GM18517 (cell line): ENCODE measurements around the gene JOSD1.

Experiments used
- ATAC-seq: cut with Tn5 transposase; IDR thresholded peaks from one replicate; pipeline ENCODE4 v1.9.1; 2021; ENCODE audit warnings: mild to moderate bottlenecking, moderate library complexity; ENCODE audit not compliant: unreplicated experiment

Gene JOSD1

DNA sequence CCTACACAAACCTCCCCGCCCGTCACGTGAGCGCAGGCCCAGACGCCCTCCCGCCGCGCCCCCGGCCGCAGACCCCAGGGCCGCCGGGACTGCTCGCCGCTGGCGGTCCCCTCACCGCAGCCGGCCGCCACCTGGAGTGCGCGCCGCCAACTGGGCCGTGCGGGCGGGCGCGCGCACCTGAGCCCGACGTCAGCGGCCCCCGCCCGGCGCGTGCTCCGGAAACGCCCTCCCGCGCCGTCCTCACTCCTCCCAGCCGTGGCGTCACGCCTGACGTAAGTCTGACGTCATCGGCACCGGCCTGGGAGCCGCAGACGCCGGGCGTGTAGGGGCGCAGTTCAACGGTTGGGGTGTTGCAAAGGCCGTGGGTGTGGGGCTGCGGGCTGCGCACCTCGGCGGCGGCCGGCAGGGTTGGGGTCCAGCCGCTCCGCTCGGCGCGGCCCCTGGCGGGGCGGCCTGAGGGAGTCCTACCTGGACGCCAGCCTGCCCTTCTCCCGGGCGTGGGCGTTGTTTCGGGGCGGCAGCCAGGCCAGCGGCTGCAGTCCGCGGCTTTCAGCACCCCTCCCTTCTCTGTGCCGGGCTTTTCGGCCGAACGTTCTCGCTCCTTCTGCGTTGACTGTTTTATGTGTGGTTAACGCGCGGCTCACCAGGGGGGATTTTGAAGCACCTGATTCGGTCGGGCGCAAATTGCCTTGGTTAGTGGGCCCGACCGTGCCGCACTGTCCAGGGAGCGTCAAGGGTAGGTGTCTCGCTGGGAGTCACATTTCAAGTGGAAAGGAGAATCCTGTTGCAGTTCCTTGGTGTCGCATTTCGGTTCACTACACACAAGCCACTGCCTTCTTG is at the start of gene JOSD1:
JOSD1 (minus strand) TSS at position 155 of the 840 bp plus-strand sequence. CDS start 956 bp downstream, outside the sequence.
- ATAC-seq, result peak; percentile 32

DNA sequence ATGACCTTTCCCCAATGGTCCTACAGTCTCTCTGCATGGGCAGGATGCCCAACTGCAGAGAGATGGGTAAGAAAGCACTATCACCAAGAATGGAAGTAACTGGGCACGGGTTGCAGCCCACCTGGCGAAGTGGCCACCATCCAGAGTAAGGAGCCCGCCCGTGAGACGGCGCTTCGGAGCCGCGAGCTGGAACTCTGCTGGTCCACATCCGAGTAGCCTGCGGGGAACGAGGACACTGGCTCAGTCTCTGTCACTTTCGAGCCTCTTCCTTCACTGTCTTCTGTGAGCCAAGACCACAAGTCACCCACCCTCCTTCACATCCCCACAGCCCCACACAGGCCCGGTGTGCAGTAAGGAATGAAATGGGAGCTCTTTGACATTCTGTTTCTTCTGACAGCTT is 49.4 kb upstream of the JOSD1 start:
- ATAC-seq, result no peak

DNA sequence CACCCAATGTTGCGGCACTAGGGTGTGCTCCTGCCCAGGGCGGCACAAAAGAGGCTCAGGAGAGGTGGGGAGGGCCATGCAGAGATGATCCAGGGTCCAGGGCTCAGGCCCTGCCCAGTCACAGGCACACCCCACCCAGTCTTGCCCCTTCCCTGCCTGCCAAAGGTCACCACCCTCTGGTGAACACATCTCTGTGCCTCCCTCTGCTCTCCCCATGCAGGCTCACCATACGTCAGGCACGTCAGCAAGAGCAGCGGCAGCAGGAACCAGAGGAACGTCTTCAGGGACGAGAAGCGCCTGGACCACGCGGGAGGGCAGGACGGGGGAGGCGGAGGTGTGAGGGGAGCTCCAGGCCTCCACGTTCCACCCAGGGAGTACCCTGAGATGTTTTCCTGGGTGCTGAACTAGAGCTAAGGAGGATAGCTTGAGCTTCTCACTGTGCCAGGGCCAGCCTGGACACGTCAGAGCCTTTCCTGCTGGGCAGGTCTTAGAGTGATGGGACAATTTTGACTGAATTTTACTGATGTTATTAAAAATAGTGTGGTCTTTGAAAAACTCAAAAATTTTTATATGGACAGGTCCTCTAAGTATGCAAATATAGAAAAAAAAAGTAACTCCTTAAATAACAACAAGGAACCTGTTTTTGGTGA is 47.9 kb upstream of the JOSD1 start:
- no peak for ATAC-seq

DNA sequence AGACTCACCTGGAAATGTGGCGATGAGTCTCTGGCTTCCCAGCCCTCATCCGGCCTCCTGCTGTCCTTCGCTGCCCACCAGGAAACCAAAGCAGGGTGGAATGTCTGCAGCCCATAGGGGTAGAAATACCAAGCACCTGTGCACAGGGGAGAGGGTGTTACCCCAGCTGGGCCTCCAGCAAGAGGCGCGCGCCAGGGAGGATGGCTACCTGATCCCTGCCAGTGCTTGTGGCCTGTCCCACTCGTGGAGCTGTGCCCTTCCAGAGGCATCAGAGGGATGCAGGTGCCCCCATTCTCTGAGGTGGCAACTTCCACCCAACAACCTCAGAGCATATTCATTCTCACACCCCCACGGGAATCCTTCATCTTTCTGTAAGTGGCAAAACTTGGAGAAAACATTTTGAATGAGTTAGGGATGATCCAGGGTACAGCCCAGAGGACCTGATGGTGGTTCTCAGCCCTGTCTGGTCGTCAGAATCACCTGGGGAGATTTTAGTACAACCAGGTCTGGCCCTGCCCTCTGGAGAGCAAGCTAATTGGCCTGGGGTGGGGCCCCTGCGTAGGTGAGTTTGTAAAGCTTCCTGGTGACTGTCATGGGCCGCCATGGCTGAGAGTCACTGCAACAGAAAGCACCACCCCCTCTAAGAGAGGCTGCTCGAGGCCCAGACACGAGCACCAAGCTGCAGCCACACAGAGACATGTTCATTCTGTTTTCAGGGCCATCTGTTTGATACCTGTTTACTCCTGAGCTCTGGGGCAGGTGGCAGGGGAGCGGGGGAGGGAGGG is 45.1 kb upstream of the JOSD1 start:
- no peak for ATAC-seq

DNA sequence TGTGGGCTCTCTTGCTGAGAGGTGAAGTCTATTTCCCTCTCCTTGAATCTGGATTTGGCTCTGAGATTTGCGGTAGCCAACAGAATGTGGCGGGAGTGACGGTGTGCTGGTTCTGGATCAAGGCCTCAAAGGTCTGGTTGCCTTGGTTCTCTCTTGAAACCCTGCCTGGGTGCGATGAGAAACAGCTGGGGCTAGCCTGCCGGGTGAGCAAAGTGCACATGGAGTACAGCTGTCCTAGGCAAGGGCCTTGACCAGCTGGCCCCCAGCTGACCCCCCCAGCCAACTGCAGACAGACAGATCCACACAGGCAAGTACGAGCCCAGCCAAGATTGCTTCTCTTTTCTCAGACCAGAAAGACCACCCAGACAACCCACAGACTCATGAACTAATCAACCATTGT is 44.2 kb upstream of the JOSD1 start:
- ATAC-seq, result no peak

DNA sequence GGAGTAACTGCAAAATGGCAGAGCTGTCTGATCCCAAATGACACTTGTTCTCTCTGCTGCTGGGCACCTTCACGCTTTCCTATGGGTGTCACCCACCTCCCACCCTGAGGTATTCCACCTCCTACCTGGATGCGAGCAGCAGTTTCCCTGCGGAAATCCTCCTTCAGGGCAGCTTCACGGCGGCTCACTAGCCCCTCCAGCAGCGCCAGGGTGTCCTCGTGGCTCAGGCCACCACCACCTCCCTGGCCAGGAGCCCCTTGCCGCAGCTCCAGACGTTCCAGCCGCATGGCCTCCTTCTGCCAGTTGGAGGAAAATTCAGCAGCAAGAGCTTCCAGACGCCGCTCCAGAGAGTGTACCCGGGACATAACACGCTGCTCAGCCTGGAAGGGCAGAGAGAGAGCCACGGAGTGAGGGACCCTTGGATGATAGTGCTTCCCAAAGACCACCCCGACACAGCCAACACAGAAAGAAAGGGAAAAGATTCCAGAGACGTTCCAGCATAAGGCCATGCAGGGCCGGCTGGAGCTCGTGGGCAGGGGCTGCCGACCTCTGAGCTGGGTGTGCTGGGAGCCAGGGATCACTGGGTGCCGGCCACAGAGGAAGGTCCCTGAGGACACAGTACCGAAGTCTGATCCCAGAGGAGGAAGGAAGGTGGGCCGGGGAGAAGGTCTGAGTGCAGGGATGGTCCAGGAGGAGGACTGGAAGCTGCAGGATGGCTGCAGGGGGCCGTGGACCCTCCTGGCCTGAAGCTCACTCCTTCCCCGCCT is 41.6 kb upstream of the JOSD1 start:
- ATAC-seq, result no peak

DNA sequence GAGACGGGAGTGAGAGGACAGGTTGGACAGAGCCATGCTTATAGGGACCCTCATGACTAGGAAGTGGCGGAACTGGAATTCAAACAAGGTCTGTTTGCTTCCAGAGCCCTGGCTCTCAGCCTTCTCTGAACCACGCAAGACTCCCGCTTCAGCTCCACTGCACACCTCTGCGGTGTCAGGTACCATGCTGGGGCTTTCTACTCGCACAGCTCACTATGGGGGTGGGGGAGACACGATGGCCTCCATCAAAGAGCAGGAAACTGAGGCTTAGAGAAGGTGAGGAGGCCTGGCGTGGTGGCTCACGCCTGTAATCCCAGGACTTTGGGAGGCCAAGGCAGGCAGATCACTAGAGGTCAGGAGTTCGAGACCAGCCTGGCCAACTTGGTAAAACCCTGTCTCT is 40.8 kb upstream of the JOSD1 start:
- no peak for ATAC-seq

DNA sequence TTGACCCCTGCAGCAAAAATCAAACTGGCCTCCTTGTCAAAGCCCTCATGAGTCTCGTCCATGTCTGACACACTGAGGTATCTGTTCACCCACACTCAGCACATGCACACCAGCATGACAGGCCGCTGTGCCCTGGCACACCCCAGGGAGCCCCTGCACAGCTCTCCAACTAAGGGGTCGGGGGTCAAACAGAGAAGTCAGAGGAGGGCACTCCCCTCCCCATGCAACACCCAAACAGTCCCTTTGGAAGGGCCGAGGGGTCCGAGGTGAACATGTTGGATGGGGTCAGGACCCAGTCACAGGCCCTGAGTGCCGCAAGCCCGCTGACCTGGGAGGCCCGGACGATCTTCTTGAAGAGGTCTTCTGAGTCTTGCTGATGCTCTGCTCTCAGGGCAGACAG is 40.4 kb upstream of the JOSD1 start:
- ATAC-seq, result no peak

DNA sequence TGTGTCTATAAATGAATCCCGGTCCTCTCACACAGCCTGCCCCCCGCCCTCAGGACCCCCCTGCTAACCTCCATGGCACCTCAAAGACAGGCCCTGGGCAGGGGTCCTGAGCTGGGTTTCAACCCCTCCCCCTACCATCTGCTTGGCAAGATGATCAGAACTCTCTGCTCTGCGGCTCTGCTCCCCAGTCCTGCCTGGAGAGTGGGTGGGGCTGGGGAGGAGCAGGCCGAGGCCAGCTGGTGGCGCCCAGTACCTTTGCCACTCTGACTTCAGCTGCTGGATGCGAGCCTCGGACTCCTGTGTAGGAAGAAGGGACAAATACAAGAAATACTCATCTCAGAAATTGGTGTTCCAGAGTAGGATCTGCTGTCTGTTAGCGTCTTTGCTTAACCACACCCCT is 40.0 kb upstream of the JOSD1 start:
- ATAC-seq, result no peak

DNA sequence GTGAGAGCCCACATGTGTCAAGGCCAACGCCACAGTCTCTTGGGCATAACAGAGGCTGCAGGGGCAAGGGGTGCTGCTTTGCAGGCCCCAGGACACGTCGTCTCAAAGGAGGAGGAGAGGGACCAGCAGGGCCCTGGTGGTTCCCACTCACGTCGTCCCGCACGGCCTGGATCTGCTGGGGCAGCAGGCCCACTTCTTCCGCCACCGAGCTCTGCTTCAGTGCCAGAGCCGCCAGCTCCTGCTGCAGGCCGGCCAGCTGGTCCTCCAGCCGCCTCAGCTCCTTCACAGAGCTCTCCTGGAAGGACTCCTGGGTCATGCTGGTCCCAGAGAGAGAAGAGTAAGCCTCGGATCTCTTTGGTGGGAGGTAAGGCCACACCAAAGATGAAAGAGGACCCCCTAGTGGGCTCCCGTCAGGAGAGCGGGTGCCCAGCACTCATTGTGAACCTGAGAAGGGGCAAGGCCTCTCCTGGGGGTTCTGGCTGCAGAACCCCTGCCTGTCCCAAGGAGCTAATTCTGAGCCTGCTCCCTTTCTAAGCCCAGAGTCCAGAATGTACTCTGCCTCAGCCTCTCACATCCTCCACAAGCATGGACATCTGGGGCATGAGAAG is 39.5 kb upstream of the JOSD1 start:
- no peak for ATAC-seq

DNA sequence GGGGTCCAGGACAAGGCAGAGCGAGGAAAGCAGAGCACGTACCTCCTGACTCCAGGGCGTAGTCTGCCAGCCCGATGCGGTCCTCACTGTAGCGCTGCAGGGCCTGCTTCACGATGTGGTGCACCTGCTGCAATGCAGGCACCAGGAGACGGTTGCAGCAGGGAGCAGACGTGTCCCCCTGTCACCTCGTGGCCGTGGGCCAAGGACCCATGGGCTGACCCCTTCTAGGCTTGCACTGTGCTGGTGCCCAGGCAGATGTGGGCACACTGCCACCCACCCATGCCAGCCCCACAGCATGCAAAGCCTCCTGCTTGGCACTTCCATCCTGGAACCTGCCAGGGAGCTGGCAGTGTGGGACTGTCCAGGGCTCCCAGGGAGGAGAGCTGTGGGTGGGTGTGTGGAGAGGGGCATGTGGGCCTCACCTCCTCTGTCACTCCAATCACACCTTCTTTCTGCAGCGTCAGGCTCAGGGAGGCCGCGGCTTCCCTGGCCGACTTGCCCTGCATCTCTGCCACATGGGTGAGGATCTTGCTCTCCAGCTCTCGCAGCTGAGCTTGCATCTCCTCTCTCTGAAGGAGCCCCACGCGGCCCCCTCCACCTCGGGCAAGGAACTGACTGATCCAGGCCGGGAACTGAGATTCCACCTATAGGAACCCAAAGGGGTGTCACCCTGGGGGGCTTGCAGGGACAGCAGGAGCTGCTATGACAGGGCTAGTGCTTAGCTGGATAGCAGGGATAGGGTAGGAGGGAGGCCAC is 38.7 kb upstream of the JOSD1 start:
- no peak for ATAC-seq

DNA sequence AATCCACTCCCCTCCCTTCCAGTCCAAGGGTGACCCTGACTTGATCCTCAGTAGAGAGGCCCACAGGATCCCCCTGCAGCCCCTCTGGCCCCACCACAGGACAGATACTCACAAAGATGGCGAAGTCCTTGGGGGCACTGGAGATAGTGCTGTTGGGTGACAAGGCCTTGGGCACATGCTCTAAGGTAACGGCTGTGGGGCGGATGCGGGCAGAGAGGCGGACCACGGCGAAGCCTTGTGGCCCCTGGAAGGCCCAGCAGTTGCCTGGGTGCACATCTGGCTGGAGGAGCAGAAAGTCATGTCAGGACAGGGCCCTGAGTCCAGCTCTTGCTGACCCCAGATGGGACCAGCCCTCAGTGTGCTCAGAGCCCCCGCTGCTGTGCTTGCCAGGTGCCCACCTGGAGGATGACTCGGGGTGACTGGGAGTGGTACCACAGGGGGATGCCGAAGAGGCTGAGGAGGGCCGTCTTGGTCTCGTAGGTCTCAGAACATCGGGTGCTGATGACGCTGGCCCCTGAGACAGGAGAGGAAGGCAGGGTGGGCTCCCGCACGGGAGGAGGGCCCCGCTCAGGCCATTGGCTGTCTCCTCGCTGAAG is 37.8 kb upstream of the JOSD1 start:
- ATAC-seq, result no peak

DNA sequence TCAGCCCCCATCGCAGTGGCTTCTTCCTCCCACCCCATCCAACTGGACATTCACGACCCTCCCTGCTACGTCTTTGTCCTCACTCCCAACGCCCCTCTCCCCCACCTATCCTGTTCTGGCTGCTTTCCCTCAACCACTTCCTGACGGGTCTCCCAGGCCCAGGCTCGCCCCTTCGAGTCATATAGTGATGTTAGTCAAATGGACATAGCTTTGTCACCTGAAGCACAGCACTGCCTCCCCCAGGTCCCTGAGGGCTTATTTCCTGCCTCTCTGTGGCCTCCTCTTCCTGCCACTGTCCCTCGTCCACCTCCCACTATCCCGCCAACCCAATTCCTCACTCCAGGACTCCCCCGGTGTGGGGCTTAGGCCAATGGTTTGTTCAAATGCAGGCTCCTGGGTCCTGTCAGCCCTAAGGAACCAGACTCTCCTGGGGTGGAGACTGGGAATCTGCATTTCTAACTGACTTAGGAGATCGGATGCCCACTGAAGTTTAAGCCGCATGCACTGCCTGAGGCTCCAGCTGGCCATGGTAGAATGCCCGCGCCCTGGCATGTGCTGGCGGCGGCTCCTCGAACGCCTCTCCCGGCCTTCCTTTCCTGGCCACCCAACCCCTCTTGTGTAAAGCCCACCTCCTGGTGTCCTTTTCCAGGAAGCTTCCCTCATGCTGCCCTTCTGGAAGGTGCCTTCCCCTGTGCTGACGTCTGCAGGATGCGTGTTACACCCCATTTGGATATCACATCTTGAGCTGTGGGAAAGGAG is 36.7 kb upstream of the JOSD1 start:
- no peak for ATAC-seq

DNA sequence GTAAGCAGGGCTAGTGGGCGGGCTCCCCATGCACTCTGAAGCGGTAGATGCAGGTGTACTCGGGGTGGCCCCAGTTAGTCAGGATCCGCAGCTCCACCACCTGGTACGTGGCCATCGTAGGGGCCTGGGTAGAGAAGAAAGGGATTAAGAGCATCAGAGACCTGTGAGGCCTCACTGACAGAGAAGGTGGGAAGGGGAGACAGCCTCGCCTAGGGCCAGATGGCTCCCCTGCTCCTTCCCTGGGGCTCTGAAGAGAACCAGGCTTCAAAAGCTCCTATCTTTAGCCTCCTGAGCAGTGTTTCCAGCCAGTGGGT is 35.5 kb upstream of the JOSD1 start:
- no peak for ATAC-seq

DNA sequence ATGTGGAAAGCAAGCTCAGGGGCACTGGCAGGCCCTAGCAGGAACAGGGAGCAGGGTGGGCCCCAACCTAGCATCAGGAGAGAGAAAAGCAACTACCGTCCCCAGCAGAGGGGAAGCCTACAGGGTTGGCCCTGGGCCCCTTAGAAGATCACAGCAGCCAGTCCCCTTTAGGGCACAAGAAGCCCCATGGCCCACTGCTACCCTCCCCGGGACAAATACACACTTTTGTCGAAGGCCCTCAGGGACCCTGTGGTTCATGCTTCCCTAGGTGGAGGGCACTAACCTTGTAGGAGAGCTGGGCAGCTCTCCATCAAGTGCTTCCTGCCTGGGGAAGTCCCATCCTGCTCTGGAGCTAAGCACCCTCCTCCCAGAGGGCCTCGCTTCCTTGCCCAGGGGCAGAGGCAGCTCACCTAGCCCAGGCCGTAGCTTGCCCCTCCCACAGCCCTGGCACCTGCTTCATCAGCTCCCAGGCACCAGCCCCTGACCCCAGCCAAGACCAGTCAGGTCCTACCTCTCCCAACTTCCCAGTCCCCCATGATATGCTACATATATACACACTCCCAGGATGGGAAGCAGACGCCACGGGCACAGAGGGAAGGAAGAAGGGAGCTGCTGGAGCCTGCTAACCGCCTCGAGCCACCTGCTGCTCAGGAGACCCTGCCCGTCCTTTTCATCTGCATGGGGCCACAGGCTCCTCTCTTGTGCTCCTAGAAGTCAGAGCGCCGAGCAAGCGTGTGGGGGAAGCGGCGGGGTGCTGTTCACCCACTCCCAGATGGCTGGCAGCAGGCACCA is 34.9 kb upstream of the JOSD1 start:
- ATAC-seq, result no peak

DNA sequence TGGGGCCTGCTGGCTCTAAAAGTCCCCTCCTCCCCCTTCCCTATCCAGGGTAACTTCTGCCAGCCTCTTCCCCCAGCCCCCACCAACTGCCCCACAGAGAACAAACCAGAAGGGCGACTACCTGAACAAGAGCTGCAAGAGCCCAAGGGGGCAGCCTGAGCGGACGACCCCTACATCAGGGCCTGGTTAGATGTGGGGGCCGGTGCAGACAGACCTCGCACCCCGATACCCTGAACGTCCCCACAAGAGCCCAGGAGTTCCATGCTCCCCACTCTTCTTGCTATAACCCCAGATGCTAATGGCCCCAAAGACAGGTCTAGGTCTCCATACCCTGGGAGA is 34.4 kb upstream of the JOSD1 start:
- ATAC-seq, result no peak

DNA sequence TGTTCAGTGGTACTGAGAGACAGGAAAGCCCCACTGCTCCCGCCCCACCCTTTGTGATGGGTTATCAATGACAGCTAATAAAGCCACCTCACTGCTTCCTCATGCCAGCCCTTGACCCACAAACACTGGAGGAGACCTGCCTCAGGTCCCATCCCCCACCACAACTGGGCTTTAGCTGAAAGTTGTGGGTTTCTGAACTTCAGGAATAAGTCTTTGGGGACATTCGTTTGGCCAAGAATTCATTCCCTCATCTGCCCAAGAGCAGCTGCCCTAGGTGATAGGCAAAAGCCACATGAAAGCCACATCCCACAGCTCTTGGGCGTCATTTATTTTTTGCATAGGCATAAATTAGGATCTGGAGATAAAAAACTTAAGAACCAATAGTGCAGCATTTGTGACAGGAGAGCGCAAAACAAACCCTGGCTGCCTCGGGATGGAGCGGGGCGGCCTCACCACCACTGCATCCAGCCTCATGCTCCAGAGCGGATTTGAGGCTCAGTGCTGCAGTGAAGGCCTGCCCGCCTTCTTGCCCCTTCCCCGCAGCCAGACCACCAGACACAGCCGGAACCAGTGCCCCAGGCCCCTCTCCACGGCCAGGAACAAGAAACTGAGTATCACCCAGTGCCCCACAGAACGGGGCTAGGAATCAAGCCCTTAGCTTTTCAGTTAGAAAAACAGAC is 33.8 kb upstream of the JOSD1 start:
- no peak for ATAC-seq
